Brain microvascular endothelial cell (primary cell): ENCODE measurements around the gene NCOA7.

Experiments used
- DNase-seq: peaks from one replicate; pipeline ENCODE4 v3.0.0-alpha.2; 2020
- H3K27ac ChIP-seq: fragments of 250-450 bp; sonication (Bioruptor Pico); 2 replicates; pipeline ENCODE4 v1.5.1; 2020; ENCODE audit warnings: mild to moderate bottlenecking, moderate library complexity
- H3K27me3 ChIP-seq: fragments of 250-450 bp; sonication (Bioruptor Pico); replicated peaks from 2 replicates; pipeline ENCODE4 v1.5.1; 2020; ENCODE audit warnings: mild to moderate bottlenecking
- H3K36me3 ChIP-seq: fragments of 250-450 bp; sonication (Bioruptor Pico); replicated peaks from 2 replicates; pipeline ENCODE4 v1.5.1; 2020; ENCODE audit warnings: mild to moderate bottlenecking
- H3K4me3 ChIP-seq: 2 replicates; pipeline ENCODE4 v1.5.1; 2011; ENCODE audit warnings: low read depth, mild to moderate bottlenecking, control low read depth, low read length, moderate library complexity
- in situ Hi-C: cut with HindIII; loops from 2 replicates; pipeline ENCODE4 v1.10.0; 2017; ENCODE audit warnings: low sequenced_read_pairs, low pct_ligation_motif_present
- TF ChIP-seq, protein P1 (sequence below): IDR thresholded peaks from 2 replicates; pipeline ENCODE4 v1.5.1; 2011; ENCODE audit warnings: low read depth, mild to moderate bottlenecking, moderate library complexity, low read length, control low read depth, inconsistent platforms; ENCODE audit errors: missing control alignments

The NCOA7 gene

DNA sequence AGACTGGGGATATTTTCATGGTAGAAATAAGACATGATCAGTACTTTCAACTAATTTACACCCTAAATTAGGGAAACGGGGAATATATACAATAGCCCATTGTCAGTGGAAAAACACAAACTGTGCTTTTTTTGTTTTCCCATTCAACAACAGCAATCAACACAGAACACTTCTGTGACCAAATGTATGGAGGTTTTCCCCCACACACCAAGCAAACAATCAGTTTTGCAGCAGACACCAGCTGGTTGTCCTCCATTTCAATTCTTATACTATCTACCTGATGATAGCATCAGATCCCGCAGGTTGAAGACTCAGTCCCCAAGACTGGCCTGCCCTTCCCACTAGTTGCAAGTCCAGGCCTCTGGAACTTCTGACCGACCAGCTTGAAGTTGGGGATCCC, 170.4 kb downstream of the NCOA7 start:
- DNase-seq, result no peak

DNA sequence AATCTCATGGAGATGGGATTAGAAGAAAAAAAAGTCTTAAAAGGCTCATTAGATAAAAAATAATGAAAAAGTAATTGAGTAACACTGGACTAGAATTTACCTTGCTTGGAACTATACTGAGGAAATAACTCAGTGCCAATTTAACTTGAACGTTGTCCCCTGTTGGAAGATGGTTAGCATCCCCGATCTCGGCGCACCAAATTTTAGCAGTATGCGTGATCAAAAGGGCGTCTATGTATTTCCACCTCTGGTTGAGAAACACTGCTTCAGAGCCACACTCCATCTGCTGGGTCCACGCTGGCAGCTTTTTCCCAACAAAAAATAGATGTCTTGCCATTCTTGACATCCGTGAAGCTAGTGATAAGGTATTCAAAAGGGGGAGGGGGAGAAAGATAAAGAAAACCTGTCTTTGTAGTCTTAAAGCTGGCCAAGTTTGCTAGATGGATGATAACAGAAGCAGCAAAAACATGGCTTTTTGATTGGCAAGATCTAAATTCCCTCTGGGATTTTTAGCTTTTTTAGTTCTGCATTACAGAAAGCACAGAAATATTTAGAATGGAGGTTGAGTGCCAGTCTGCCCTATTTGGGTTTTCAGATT, 172.2 kb downstream of the NCOA7 start:
- Histone ChIP-seq H3K4me3 (no peak overlapping the region), H3K27me3 (no peaks in the 10 kb centered on the region), H3K36me3 (no peaks in the 10 kb centered on the region), H3K27ac (no peak overlapping the region)
- in situ Hi-C loops, result loop anchor here (25.0 kb wide), 1 partner anchor 176 kb away; the partner anchor contains the start of gene NCOA7
- TF ChIP-seq, protein P1, sequence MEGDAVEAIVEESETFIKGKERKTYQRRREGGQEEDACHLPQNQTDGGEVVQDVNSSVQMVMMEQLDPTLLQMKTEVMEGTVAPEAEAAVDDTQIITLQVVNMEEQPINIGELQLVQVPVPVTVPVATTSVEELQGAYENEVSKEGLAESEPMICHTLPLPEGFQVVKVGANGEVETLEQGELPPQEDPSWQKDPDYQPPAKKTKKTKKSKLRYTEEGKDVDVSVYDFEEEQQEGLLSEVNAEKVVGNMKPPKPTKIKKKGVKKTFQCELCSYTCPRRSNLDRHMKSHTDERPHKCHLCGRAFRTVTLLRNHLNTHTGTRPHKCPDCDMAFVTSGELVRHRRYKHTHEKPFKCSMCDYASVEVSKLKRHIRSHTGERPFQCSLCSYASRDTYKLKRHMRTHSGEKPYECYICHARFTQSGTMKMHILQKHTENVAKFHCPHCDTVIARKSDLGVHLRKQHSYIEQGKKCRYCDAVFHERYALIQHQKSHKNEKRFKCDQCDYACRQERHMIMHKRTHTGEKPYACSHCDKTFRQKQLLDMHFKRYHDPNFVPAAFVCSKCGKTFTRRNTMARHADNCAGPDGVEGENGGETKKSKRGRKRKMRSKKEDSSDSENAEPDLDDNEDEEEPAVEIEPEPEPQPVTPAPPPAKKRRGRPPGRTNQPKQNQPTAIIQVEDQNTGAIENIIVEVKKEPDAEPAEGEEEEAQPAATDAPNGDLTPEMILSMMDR, result no peak
- no peak for DNase-seq

More for the DNA sequence above, 170.4 kb downstream of the NCOA7 start:
- H3K27me3 ChIP-seq, result no peaks in the 10 kb centered on the region
- in situ Hi-C loops, result loop anchor here (25.0 kb wide), 1 partner anchor 174 kb away; the partner anchor contains the start of gene NCOA7
- no peak overlapping the region for H3K4me3 ChIP-seq
- TF ChIP-seq, protein P1, result no peak
- H3K36me3 ChIP-seq, result no peaks in the 10 kb centered on the region
- no peak overlapping the region for H3K27ac ChIP-seq

DNA sequence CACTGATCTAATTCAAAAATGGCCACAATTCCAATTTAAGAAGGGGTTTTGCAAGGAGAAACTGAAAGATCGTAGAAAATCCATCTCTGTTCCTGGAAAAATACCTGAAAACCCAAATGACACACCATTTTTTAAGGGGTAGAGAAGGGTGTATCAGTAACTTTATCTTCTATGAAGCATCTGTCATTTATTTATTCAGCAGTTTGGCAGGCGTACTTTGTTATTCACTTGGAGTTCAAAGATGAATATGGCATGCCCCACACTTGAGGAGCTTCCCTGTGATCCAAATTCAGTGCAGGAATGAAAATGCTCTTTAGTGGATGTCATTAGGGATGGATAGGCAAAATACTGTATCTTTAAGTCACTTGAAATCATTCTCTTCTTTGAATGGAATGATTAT, 173.1 kb downstream of the NCOA7 start:
- no peak for DNase-seq
- no peaks in the 10 kb centered on the region for H3K36me3 ChIP-seq
- no peak overlapping the region for H3K27ac ChIP-seq
- in situ Hi-C loops, result loop anchor here (25.0 kb wide), 1 partner anchor 177 kb away; the partner anchor contains the start of gene NCOA7
- TF ChIP-seq, protein P1, result no peak
- no peak overlapping the region for H3K4me3 ChIP-seq
- no peaks in the 10 kb centered on the region for H3K27me3 ChIP-seq

DNA sequence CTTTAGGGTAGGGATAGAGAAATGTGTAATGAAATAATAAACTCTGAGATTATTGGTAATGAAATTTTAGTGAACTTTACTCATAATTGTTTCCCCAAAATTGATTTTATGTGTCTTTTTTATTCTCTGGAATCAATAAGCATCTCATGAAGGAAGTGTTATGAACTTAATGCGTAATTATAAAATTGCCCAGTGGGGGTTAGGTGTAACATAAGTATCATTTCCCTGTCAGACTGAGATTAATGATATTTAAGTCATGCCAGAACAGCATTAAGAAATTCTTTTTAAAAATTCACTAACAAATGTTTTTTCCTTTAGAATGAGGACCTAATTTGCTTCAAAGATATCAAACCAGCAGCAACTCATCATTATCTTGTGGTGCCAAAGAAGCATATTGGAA, 175.8 kb downstream of the NCOA7 start:
- no peaks in the 10 kb centered on the region for H3K36me3 ChIP-seq
- H3K27me3 ChIP-seq, result no peaks in the 10 kb centered on the region
- TF ChIP-seq, protein P1, result no peak
- in situ Hi-C loops, result loop anchor here (25.0 kb wide), 1 partner anchor 179 kb away; the partner anchor contains the start of gene NCOA7
- H3K27ac ChIP-seq, result no peak overlapping the region
- no peak overlapping the region for H3K4me3 ChIP-seq
- DNase-seq, result no peak

DNA sequence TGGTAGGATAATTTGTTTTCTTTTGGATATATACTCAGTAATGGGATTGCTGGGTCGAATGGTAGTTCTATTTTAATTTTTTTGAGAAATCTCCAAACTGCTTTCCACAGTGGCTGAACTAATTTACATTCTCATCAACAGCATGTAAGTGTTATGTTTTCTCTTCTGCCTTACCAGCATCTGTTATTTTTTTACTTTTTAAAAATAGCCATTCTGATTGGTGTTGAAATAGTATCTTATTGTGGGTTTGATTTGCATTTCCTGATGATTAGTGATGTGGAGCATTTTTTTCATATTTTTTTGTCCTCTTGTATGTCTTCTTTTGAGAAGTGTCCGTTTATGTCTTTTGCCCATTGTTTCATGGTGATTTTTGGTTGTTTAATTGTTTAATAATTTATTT, 177.7 kb downstream of the NCOA7 start:
- Histone ChIP-seq H3K4me3 (no peak overlapping the region), H3K27me3 (no peaks in the 10 kb centered on the region), H3K36me3 (no peaks in the 10 kb centered on the region), H3K27ac (no peak overlapping the region)
- no peak for DNase-seq
- TF ChIP-seq, protein P1, result no peak
- in situ Hi-C loops, result loop anchor here (25.0 kb wide), 1 partner anchor 181 kb away; the partner anchor contains the start of gene NCOA7
